Nucleus accumbens (tissue), 56 donors: Measurements from ENCODE around the gene GATAD2A.

ENCODE experiments used
- DNase-seq, 56 donors: peaks; one replicate each; lab custom pipeline; 2025; lab: John Stamatoyannopoulos, UW

Gene GATAD2A

DNA sequence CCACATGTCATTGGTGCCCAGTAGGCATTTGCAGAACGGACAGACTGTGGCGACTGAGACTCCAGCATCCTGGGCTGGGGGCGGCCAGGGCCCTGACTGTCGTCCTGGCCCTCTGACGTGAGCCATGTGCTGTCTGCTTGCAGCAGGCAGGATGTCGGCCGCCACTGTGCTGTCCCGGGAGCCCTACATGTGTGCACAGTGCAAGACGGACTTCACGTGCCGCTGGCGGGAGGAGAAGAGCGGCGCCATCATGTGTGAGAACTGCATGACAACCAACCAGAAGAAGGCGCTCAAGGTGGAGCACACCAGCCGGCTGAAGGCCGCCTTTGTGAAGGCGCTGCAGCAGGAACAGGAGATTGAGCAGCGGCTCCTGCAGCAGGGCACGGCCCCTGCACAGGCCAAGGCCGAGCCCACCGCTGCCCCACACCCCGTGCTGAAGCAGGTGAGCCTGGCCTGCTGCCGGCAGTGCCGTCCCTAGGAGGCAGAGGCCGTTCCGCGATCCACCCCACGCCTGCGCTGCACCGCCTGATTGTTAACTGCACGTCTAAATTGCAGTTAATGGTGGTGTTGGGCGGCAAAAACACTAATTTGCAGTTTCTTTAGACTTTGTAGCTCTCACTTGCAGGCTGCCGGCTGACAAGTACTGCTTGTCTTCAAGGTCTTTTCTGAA lies 95.6 kb downstream of the GATAD2A start:
- no peak for DNase-seq

DNA sequence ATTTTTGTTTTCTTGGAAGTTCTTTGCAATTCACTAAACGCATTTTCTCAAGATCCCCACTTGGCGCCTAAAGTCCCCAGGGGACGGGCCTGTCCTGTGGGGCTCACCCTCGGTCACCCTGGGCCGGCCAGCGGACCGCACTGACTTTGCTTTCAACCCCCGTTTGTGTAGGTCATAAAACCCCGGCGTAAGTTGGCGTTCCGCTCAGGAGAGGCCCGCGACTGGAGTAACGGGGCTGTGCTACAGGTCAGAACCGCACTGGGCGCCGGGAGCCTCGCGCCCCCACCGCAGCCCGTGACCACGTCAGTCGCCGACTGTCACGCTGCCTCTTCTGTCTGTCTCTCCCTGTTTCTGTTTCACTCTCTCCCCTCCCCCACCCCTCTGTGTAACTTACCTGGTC lies 96.3 kb downstream of the GATAD2A start:
- no peak for DNase-seq

DNA sequence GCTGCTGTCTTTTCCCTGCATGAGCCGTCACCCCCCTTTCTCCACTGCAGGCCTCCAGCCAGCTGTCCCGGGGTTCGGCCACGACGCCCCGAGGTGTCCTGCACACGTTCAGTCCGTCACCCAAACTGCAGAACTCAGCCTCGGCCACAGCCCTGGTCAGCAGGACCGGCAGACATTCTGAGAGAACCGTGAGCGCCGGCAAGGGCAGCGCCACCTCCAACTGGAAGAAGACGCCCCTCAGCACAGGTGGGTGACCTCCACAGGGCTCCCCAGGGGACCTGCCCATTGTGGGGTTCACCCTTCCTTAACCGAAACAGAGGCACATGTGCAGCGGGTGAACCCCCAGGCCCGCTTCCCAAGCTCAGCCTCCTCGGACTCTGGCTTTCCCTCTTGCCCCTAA lies 96.8 kb downstream of the GATAD2A start:
- no peak for DNase-seq

DNA sequence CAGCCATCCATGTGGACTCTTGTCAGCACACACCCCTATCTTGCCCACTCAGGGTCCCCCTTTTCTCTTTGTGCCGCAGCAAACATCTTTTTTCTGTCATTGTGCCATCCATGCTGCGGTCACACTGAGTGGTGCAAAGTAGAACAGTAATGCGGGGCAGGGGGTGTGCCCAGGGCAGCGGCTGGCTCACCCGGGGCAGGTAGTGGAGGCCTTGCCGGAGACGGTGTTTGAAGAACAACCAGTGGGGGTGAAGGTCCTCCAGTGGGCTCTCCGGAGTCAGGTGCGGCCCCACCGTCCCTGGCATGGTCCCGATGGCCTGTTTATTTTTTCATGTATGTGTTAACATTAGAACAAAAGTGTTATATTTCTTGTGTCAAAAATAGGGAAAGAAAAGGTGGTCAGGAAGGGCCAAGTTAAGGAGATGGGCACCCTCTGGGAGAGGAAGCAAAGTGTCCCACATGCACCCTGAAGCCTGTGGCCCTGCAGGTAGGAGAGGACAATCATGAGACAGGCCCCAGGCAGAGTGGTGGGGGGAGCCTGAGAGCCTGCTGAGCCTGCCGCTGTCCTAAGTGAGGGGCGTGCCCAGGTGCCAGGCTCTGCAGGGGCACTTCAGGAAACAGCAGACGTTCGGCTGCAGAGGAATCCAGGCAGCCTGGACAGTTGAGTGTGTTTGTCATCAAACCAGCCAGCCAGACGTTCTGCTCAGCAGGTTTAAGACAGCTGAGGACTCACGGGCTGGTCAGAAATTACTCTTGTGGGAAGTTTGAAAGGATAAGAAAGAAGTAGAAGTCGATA lies 97.5 kb downstream of the GATAD2A start:
- DNase-seq, result no peak

DNA sequence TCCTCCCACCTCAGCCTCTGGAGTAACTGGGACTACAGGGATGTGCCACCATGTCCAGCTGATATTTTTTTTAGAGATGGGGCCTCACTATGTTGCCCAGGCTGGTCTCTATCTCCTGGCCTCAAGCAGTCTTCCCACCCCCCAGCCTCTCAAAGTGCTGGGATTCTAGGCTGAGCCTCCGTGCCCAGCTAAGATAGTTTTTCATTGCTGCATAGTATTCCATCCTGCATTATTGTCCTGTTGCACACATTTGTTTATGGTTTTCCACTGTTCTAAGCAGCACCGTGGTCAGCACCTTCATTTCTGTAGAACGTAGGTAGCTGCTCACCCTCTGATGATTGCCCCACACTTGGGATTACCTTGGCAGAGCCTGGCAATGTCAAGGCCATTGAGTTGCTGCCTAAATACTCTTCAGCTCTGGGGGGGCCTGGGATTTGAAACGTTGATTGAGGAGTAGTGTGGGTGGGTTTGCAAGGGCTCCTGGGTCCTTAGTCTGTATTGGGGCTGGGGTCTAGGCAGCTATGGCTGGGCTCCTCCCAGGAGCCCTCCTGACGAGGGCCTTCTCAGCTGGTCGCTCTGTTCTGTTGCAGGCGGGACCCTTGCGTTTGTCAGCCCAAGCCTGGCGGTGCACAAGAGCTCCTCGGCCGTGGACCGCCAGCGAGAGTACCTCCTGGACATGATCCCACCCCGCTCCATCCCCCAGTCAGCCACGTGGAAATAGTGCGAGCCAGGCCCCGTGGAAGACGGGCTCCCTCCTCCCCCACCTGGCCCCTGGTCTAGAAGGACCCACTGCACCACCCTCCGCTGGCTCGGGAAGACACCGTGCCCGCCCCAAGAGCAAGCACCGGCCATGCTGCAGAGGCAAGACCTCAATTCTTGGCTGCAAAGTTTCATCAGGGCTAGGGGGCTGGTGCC lies 99.5 kb downstream of the GATAD2A start:
- no peak for DNase-seq

DNA sequence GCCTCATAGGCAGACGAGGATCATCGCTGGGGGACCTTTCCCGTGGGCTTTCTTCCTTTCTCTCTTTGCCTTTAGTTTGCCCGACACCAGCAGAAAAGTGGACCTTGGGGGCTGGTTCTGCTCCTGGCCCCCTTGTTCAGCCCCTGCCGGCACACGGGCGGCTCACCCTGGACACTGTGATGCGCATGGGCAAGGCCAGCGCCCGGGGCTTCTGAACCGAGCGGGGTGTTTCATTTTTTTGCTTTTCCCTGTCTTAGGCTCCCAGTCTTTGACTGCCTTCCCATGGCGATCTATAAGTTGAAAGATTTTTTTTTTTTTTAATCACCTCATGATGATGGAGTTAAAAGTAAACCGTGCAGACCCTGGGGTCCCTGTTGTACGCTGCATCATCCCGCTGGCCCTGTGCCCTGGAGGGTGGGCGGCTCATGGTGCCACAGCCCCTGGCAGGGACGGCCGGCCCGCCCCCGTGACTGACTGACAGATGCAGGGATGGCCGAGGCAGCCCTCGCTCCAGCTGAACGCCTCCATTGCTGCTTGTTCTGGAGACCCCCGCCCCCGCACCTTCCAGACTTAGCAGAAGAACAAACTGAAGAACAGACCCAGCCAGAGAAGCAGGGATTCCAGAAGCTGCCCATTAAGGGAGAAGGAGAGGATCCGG lies 100.3 kb downstream of the GATAD2A start:
- DNase-seq, result no peak

DNA sequence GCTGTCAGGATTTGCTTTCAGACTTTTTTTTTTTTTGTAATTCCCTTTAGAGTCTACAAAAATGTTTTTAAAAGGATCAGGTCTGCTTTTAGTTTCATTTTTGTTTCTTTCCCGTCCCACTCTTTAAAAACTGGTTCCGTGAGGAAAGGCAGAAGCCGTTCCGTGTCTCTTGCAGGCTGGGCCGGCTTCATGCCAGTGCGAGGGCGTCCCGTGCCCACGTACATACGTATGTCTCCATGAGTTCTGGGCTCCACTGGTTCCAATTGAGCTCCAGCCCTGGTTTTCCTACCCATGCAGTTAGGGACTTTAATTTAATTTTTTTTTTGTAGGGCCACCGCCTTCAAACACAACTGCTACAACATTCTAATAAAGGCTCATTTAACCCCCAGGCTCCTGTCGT lies 101.1 kb downstream of the GATAD2A start:
- no peak for DNase-seq

DNA sequence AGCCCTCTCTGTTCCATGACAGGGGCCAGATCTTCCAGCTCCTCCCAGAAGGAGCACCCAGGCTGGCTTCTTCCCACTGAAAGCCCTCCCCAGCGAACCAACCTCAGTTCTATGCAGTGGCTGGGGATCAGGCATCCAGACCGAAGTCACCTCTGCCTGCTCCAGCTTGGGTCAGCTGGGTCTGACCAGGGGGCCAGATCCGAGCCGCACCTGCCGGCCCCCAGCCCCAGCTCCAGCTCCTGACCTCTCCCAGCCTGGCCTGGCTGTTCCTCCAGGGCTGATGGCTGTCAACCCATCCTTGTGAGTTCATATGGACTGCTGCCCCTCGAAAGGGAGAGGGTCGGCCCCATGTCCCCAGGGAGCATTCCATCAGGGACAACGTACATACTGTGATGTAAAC lies 101.9 kb downstream of the GATAD2A start:
- no peak for DNase-seq

DNA sequence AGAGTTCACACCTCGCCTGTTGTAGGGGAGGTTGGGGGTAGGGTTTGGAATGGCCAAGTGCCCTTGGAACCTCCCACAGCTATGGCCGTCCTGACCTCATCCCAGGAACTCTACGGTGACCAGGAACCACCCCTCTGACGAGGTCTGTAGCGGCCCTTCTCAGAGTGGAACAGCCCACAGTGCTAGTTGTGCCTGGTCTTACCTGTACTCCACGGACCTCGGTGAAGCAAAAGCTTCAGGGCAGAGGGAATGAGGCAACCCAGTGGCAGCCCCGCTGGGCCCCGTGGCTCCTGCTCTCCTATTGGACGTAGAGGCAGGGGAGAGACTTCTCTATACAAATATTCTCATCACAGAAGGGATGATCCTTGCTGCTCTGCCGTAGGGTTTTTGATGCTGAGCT lies 102.7 kb downstream of the GATAD2A start:
- DNase-seq, result no peak

DNA sequence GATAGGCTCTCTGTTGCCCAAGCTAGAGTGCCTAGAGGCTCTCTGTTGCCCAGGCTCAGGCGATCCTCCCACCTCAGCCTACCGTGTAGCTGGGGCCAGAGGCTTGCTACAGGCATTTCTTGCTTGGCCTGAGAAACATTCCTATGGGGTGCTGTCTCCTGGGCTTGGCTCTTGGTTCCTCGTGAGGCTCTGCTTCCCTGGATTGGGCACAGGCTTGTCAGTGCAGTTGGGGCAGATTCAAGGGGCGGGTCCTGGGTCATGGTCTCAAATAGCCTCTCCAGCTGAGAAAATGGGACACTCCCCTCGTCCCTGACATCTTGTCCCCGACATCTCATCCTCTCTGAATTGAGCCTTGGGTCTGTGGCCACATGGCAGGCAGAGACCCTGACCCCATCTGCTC lies 105.0 kb downstream of the GATAD2A start:
- DNase-seq, result no peak

DNA sequence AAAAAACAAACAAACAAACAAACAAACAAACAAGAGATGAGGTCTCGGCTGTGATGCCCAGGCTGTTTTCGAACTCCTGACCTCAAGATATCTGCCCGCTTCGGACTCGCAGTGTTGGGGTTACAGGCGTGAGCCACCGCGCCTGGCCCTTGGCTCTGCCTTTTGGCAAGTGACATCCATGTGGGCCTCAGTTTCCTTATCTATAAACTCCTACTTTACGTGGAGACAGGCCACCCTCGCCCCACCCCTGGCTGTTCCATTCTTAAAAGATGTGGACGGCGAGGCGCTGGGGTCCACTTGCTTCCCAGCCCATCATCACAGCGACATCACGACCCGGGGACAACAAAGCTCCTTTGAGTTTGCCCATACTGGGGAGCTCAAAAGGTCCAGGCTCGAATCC lies 108.2 kb downstream of the GATAD2A start:
- no peak for DNase-seq

DNA sequence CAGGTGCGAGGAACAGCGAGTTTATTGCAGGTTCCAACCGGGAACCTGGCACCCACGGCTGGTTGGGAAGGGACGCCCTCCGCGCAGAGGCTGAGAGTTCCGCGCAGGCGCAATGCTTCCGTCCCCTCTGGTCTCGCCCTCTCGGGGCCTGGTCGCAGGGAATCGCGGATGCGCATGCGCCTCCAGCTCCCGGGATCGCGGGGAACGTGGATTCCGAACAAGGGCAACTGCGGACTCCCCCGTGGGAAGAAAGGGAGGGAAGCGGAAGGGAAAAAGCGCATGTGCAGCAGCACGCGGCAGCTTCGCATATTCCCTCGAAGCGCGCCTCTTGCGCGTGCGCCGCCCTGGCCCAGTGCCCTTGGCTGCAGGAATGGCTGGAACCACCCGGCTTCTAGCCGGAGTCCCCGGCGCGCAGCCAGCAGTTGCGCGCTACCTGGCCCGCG lies 108.8 kb downstream of the GATAD2A start:
- DNase-seq, result peak in 30 of 56 donors; percentile 4 to 71 (median 36)

DNA sequence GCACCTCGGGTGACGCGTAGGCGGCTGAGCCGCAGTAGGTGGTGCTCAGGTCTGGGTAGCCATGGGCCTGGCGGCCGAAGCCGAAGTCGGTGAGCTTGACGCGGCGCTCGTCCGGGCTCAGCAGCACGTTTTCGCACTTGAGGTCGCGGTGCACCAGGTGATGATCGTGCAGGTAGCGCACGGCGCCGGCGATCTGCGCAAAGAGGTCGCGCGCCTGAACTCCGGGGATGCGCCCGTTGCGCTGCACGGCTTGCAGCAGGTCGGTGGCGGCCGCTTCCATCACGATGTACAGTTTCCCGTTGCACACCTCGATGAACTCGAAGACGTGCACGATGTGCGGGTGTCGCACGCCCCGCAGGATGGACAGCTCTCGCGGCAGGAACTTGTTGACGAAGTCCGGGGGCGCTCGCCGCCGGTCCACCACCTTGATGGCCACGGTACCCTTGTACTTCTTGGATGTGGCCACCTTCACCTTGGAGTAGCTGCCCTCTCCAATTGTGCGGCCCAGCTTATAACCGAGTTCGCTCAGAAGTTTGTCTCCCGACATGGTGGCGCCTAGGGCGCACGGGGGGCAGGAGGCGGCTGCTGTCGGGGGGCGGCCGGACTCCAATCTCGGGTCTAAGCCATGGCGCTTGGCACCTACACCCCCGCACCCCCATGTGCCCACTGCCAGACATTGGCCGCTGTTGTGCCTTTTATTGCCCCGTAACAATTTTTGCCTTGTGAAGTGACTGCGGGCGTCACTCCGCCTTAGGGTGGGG lies 109.6 kb downstream of the GATAD2A start, which contains the start of gene TSSK6:
TSSK6 (minus strand) TSS at position 668 of the 761 bp plus-strand sequence; CDS start at position 547, 121 bp downstream.
- DNase-seq, result no peak

DNA sequence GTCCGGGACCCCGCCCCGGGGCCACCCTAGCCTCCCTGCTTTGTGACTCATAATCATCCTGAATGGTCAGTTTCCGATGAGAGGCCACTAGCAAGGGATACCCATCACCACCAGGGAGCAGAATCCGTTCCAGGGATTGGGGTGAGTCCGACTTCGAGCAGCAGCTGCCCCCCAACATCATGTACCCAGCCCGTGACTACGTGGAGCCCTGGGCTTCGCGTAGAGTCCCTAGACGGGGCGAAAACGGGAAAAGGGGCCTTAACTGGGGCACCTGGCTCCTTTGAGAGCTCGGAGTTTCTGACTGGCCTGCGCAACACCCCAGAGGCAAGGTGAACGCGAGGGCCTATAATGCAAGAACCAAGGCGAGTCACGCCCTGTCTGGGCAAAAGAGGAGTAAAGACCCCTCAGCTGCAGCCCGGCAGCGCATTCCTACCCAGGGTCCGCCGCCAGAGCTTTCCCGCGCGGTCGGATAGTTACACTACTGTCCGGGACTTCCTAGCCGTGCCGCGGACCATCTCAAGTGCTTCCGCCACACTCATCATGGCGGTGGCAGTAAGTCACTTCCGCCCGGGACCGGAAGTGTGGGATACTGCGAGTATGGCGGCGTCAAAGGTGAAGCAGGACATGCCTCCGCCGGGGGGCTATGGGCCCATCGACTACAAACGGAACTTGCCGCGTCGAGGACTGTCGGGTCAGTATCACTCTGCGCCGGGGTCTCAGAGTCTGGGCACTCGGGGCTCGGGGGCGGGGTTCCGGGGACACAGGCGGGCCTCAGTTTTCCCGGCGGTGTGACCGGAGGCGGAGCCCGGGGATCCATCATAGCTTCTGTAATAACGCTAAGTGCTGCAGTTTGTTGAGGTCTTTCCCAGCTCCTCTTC lies 110.4 kb downstream of the GATAD2A start, which contains the start of gene NDUFA13:
NDUFA13 (plus strand) TSS at position 584 of the 878 bp plus-strand sequence; CDS start at position 598, 14 bp downstream.
- DNase-seq, result peak; percentile 22 to 93 (median 84)

DNA sequence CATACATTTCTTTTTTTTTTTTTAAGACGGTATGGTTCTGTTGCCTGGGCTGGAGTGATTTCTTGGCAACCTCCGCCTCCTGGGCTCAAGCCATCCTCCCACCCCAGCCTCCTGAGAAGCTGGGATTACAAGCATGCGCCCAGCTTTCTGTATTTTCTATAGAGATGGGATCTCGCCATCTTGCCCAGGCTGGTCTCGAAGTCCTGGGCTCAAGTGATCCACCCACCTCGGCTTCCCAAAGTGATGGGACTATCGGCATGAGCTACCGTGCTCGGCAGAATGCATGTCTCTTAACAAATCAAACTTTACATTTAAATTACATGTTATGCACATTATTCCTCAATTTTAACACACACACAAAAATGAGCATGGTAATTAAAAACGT lies 111.8 kb downstream of the GATAD2A start:
- DNase-seq, result no peak

DNA sequence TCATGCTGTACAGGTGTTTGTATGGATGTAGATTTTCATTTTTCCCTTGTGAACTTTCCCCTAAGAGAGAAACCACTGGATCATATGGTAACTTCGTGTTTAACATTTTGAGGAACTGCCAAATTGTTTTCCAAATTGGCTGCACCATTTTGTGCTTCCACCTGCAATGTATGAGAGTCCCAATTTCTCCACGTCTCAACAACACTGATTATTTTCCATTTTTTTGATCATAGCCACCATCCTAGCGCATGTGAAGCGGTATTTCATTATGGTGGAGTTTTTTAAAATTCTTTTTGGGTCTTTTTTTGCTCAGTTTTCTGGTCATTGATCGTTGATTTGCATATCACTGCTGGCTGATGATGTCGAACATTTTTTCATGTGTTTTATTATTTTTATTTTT lies 115.5 kb downstream of the GATAD2A start:
- DNase-seq, result no peak

DNA sequence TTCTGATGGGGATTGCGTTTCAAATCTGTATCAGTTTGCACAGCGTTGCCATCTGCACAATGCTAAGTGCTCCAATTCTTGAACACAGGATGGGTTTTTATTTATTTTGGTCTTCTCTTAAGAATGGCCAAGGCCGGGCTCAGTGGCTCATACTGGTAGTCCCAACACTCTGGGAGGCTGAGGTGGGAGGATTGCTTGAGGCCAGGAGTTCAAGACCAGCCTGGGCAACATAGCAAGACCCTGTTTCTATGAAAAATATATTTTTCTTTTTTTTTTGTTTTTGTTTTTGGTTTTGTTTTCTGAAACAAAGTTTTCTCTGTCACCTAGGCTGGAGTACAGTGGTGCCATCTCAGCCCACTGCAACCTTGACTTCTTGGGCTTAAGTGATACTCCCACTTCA lies 117.7 kb downstream of the GATAD2A start:
- DNase-seq, result no peak

DNA sequence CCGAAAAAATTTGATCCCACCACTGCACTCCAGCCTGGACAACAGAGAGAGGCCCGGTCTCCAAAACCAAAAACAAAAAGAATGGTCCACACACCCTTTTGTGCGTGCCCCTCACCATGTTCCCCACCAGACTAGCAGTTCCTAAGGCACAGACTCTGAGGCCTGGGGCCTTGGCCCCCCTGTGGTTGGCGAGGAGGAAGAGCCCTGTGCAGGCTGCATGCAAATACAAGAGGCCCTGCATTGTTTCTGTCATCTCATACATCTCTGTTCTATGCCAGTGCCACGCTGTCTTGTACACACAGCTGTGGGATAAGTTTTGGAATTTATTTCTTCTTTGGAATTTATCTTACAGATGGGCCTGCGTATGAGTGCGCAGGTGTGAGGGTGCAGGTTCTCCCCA lies 118.6 kb downstream of the GATAD2A start:
- DNase-seq, result no peak
